ENCODE data around the gene CPD.
"Not testable (repeated sequence)": the region's sequence is repeated elsewhere in the genome, so short reads cannot be mapped to it uniquely, and the experiment has no call there.

CPD gene

GRCh38 chr17:30398328-30399041, 19.8 kb downstream of the CPD start:
- no peaks in the 10 kb centered on the region for H3K36me3 ChIP-seq (ENCODE audit: control insufficient read depth, insufficient read depth, low read length)
- H3K79me2 ChIP-seq = peaks cover 9% of the 10 kb centered on the region
- no peaks in the 10 kb centered on the region for H3K27me3 ChIP-seq (ENCODE audit: control insufficient read depth, insufficient read depth, low read length)
- no peaks in the 10 kb centered on the region for H3K4me1 ChIP-seq
- no peak overlapping the region for H3K4me2 ChIP-seq (ENCODE audit: low read length)
- H2AFZ ChIP-seq = no peak overlapping the region
- no peaks in the 10 kb centered on the region for H3K9me3 ChIP-seq (ENCODE audit: control insufficient read depth, low read length)
- H3K27ac ChIP-seq = no peak overlapping the region
- TF ChIP-seq, protein P1, sequence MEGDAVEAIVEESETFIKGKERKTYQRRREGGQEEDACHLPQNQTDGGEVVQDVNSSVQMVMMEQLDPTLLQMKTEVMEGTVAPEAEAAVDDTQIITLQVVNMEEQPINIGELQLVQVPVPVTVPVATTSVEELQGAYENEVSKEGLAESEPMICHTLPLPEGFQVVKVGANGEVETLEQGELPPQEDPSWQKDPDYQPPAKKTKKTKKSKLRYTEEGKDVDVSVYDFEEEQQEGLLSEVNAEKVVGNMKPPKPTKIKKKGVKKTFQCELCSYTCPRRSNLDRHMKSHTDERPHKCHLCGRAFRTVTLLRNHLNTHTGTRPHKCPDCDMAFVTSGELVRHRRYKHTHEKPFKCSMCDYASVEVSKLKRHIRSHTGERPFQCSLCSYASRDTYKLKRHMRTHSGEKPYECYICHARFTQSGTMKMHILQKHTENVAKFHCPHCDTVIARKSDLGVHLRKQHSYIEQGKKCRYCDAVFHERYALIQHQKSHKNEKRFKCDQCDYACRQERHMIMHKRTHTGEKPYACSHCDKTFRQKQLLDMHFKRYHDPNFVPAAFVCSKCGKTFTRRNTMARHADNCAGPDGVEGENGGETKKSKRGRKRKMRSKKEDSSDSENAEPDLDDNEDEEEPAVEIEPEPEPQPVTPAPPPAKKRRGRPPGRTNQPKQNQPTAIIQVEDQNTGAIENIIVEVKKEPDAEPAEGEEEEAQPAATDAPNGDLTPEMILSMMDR (IDR thresholded peaks at IDR 0.05) = no peak
- H3K4me3 ChIP-seq (ENCODE audit: low read depth, low read length) = no peak overlapping the region
- no peak overlapping the region for H3K9ac ChIP-seq

- Histone ChIP-seq H3K36me3 (ENCODE audit: control insufficient read depth, insufficient read depth, low read length) (no peaks in the 10 kb centered on the region), H3K27ac (no peak overlapping the region), H3K4me2 (ENCODE audit: low read length) (no peak overlapping the region), H3K4me3 (ENCODE audit: low read depth, low read length) (no peak overlapping the region), H3K9ac (no peak overlapping the region), H3K79me2 (peaks cover 12% of the 10 kb centered on the region), H3K27me3 (ENCODE audit: control insufficient read depth, insufficient read depth, low read length) (no peaks in the 10 kb centered on the region), H3K9me3 (ENCODE audit: control insufficient read depth, low read length) (no peaks in the 10 kb centered on the region), H3K4me1 (no peaks in the 10 kb centered on the region), H2AFZ (no peak overlapping the region)
- TF ChIP-seq, protein P1 (IDR thresholded peaks at IDR 0.05) = no peak
These were observed 22.4 kb downstream of the CPD start for GRCh38 chr17:30401097-30401496.

DNA sequence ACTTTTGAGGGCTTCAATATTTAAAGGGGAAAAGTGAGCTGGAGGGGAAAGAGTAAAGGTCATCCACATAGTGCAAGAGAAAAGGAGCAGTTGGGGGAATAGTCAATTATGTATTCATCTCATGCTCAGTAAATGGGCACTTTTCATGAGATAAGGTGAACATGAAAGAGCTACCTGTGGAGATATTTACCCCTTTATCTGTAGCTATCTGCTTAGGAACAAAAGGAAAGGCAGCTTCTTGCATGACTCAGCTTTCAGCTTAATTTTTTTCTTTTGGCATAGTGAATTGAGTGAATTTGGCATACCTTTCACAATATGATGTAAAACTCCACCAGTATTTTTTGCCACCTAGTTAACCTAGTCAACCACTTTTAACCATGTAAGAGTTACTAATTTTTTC, 26.4 kb downstream of the CPD start:
- TF ChIP-seq, protein P1 (IDR thresholded peaks at IDR 0.05) = no peak
- H3K36me3 ChIP-seq (ENCODE audit: control insufficient read depth, insufficient read depth, low read length) = no peaks in the 10 kb centered on the region
- H3K9ac ChIP-seq = no peak overlapping the region
- H3K9me3 ChIP-seq (ENCODE audit: control insufficient read depth, low read length) = no peaks in the 10 kb centered on the region
- H3K4me3 ChIP-seq (ENCODE audit: low read depth, low read length) = no peak overlapping the region
- H3K27ac ChIP-seq = no peak overlapping the region
- H3K4me1 ChIP-seq = no peaks in the 10 kb centered on the region
- H2AFZ ChIP-seq = no peak overlapping the region
- no peaks in the 10 kb centered on the region for H3K27me3 ChIP-seq (ENCODE audit: control insufficient read depth, insufficient read depth, low read length)
- peaks cover 24% of the 10 kb centered on the region for H3K79me2 ChIP-seq
- H3K4me2 ChIP-seq (ENCODE audit: low read length) = no peak overlapping the region

DNA sequence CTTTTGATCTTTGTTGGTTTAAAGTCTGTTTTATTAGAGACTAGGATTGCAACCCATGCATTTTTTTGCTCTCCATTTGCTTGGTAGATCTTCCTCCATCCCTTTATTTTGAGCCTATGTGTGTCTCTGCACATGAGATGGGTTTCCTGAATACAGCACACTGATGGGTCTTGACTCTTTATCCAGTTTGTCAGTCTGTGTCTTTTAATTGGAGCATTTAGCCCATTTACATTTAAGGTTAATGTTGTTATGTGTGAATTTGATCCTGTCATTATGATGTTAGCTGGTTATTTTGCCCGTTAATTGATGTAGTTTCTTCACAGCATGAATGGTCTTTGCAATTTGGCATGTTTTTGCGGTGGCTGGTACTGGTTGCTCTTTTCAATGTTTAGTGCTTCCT, 31.9 kb downstream of the CPD start:
- not testable (repeated sequence) for H2AFZ ChIP-seq; H3K27ac ChIP-seq; H3K4me1 ChIP-seq; H3K4me3 ChIP-seq (ENCODE audit: low read depth, low read length); H3K4me2 ChIP-seq (ENCODE audit: low read length); H3K9me3 ChIP-seq (ENCODE audit: control insufficient read depth, low read length); H3K36me3 ChIP-seq (ENCODE audit: control insufficient read depth, insufficient read depth, low read length); H3K27me3 ChIP-seq (ENCODE audit: control insufficient read depth, insufficient read depth, low read length); H3K9ac ChIP-seq
- peaks cover 39% of the 10 kb centered on the region for H3K79me2 ChIP-seq

DNA sequence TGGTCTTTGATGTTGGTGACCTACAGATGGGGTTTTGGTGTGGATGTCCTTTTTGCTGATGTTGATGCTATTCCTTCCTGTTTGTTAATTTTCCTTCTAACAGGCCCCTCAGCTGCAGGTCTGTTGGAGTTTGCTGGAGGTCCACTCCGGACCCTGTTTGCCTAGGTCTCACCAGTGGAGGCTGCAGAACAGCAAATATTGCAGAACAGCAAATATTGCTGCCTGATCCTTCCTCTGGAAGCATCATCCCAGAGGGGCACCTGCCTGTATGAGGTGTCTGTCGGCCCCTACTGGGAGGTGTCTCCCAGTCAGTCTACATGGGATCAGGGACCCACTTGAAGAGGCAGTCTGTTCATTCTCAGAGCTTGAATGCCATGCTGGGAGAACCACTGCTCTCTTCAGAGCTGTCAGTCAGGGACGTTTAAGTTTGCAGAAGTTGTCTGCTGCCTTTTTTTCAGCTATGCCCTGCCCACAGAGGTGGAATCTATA, 33.3 kb downstream of the CPD start:
- H3K9ac ChIP-seq = not testable (repeated sequence)
- peaks cover 36% of the 10 kb centered on the region for H3K79me2 ChIP-seq

GRCh38 chr17:30413109-30413508, 34.4 kb downstream of the CPD start:
- H2AFZ ChIP-seq = no peak overlapping the region
- no peaks in the 10 kb centered on the region for H3K9me3 ChIP-seq (ENCODE audit: control insufficient read depth, low read length)
- TF ChIP-seq, protein P1 (IDR thresholded peaks at IDR 0.05) = no peak
- H3K36me3 ChIP-seq (ENCODE audit: control insufficient read depth, insufficient read depth, low read length) = no peaks in the 10 kb centered on the region
- no peak overlapping the region for H3K9ac ChIP-seq
- no peaks in the 10 kb centered on the region for H3K27me3 ChIP-seq (ENCODE audit: control insufficient read depth, insufficient read depth, low read length)
- no peak overlapping the region for H3K4me2 ChIP-seq (ENCODE audit: low read length)
- H3K27ac ChIP-seq = no peak overlapping the region
- H3K4me1 ChIP-seq = no peaks in the 10 kb centered on the region
- H3K79me2 ChIP-seq = peaks cover 31% of the 10 kb centered on the region
- no peak overlapping the region for H3K4me3 ChIP-seq (ENCODE audit: low read depth, low read length)

More for the DNA sequence above, 33.3 kb downstream of the CPD start:
- H3K4me3 ChIP-seq (ENCODE audit: low read depth, low read length); H3K27me3 ChIP-seq (ENCODE audit: control insufficient read depth, insufficient read depth, low read length); H3K27ac ChIP-seq; H3K4me2 ChIP-seq (ENCODE audit: low read length); H3K4me1 ChIP-seq; H2AFZ ChIP-seq; H3K9me3 ChIP-seq (ENCODE audit: control insufficient read depth, low read length); H3K36me3 ChIP-seq (ENCODE audit: control insufficient read depth, insufficient read depth, low read length): not testable (repeated sequence)
